HG02759 (cell line): ENCODE data around the gene PHKA2.
"Not testable (repeated sequence)": the region's sequence is repeated elsewhere in the genome, so short reads cannot be mapped to it uniquely, and the experiment has no call there.

Source experiments
- ATAC-seq: cut with Tn5 transposase; IDR thresholded peaks from one replicate; pipeline ENCODE4 v1.9.1; 2021; ENCODE audit warnings: mild to moderate bottlenecking, moderate library complexity; ENCODE audit not compliant: unreplicated experiment

PHKA2 gene

GRCh38 chrX:18872621-18873020 lies 111.3 kb downstream of the PHKA2 start:
- no peak for ATAC-seq

GRCh38 chrX:18871970-18872369 lies 111.9 kb downstream of the PHKA2 start:
- ATAC-seq, result no peak

- no peak for ATAC-seq
These were observed 112.6 kb downstream of the PHKA2 start for GRCh38 chrX:18871161-18871890.

- ATAC-seq, result no peak
These were observed 119.5 kb downstream of the PHKA2 start for GRCh38 chrX:18864390-18864920.

GRCh38 chrX:18861511-18861910 lies 122.4 kb downstream of the PHKA2 start:
- ATAC-seq, result no peak

- no peak for ATAC-seq
These were observed 127.3 kb downstream of the PHKA2 start for GRCh38 chrX:18856645-18856997.

GRCh38 chrX:18855919-18856644 lies 127.8 kb downstream of the PHKA2 start:
- ATAC-seq, result peak; percentile 95

- ATAC-seq, result not testable (repeated sequence)
These were observed 136.0 kb downstream of the PHKA2 start for GRCh38 chrX:18847901-18848300.
